GM12878 (cell line): ENCODE results near the gene AP3D1. TPM values are rescaled to one million over a fixed set of nuclear protein-coding genes. Genes with fewer than 3 reads are reported as not detected.
A peak's percentile ranks its signal among the peaks of the same experiment; 100 is the strongest.

Source experiments
- BACH1 ChIP-seq: fragments of 450-650 bp; IDR thresholded peaks from 2 replicates; pipeline ENCODE4 v1.6.1; 2017; ENCODE audit warnings: mild to moderate bottlenecking, borderline replicate concordance
- BCL11A ChIP-seq: IDR thresholded peaks from 2 replicates; pipeline ENCODE4 v1.6.1; 2011; ENCODE audit warnings: low read depth, low read length
- CREB1 ChIP-seq: IDR thresholded peaks from 2 replicates; pipeline ENCODE4 v1.6.1; 2012; ENCODE audit warnings: low read depth, mild to moderate bottlenecking, inconsistent platforms
- EP300 ChIP-seq, 2 experiments: fragments of 150-350 bp in 1 of 2; IDR thresholded peaks; 2 replicates each; pipeline ENCODE4 v1.6.1; 2011 to 2012; ENCODE audit warnings: low read depth in 2 of 2, low read length in 2 of 2, borderline replicate concordance in 1 of 2, improper control_type of control experiment in 1 of 2, inconsistent platforms in 1 of 2; ENCODE audit not compliant: control insufficient read depth in 1 of 2
- EZH2 ChIP-seq: IDR thresholded peaks from 2 replicates; pipeline ENCODE4 v1.6.1; 2012; ENCODE audit warnings: low read depth, mild to moderate bottlenecking, control low read depth, inconsistent platforms, low read length, borderline replicate concordance; ENCODE audit not compliant: control insufficient read depth
- FOS ChIP-seq: IDR thresholded peaks from 3 replicates; pipeline ENCODE4 v1.6.1; 2011; ENCODE audit warnings: borderline replicate concordance; ENCODE audit not compliant: insufficient read length; ENCODE audit errors: extremely low read depth
- FOXK2 ChIP-seq: fragments of 450-650 bp; IDR thresholded peaks from 2 replicates; pipeline ENCODE4 v1.6.1; 2017; ENCODE audit warnings: mild to moderate bottlenecking, moderate library complexity
- LARP7 ChIP-seq: fragments of 450-650 bp; IDR thresholded peaks from 2 replicates; pipeline ENCODE4 v1.6.1; 2017; ENCODE audit warnings: mild to moderate bottlenecking
- NFYB ChIP-seq: IDR thresholded peaks from 2 replicates; pipeline ENCODE4 v1.6.1; 2011; ENCODE audit warnings: low read depth, mild to moderate bottlenecking, low read length, improper control_type of control experiment, moderate library complexity; ENCODE audit not compliant: insufficient read depth
- NR2C1 ChIP-seq: fragments of 450-650 bp; IDR thresholded peaks from 2 replicates; pipeline ENCODE4 v1.6.1; 2017; ENCODE audit warnings: antibody characterized with exemption, mild to moderate bottlenecking, moderate library complexity
- PML ChIP-seq: IDR thresholded peaks from 2 replicates; pipeline ENCODE4 v1.6.1; 2012; ENCODE audit warnings: low read length, inconsistent platforms
- POLR2AphosphoS5 ChIP-seq: IDR thresholded peaks from 2 replicates; pipeline ENCODE4 v1.6.1; 2011; ENCODE audit warnings: mild to moderate bottlenecking, low read length, inconsistent platforms
- POU2F2 ChIP-seq: IDR thresholded peaks from 3 replicates; pipeline ENCODE4 v1.6.1; 2011; ENCODE audit warnings: low read depth, mild to moderate bottlenecking, low read length, borderline replicate concordance
- SMAD5 ChIP-seq: IDR thresholded peaks from 2 replicates; pipeline ENCODE4 v1.6.1; 2016; ENCODE audit warnings: antibody characterized with exemption, low read depth
- TCF7 ChIP-seq: IDR thresholded peaks from 2 replicates; pipeline ENCODE4 v1.6.1; 2014; ENCODE audit warnings: antibody characterized with exemption, borderline replicate concordance
- YY1 ChIP-seq: IDR thresholded peaks from 2 replicates; pipeline ENCODE4 v1.6.1; 2011; ENCODE audit warnings: low read depth, mild to moderate bottlenecking, low read length
- ZBED1 ChIP-seq: IDR thresholded peaks from 2 replicates; pipeline ENCODE4 v1.6.1; 2016; ENCODE audit warnings: borderline replicate concordance
- ZNF207 ChIP-seq: fragments of 450-650 bp; IDR thresholded peaks from 2 replicates; pipeline ENCODE4 v1.6.1; 2014; ENCODE audit warnings: antibody characterized with exemption, mild to moderate bottlenecking, borderline replicate concordance
- polyA plus RNA-seq, 11 experiments: library from polyadenylated mRNA; depleted of rRNA in 4 of 11; unstranded in 6 of 11; stranded (reverse) in 5 of 11; fragments of >200 nt; fragmentation: Nextera tagmentation in 4 of 11; fragmentation: Illumina TruSeq in 1 of 11; extraction: Ambion mirVana in 4 of 11; extraction: Trizol in 1 of 11; gene quantifications; 1 replicate in 1 of 11; 2 replicates in 10 of 11; pipeline versions ENCODE4 v1.2.1 to v1.2.3, GENCODE V29; 2011 to 2016; ENCODE audit warnings: inconsistent platforms in 2 of 11, missing spikeins in 2 of 11, low read depth in 1 of 11
- total RNA-seq, 4 experiments: library from RNA; depleted of rRNA in 3 of 4; stranded (reverse); fragments of >200 nt in 3 of 4; fragmentation: Illumina TruSeq in 1 of 4; extraction: Trizol in 1 of 4; gene quantifications; 2 replicates each; pipeline versions ENCODE4 v1.2.1 to v1.2.3, GENCODE V29; 2013 to 2021
- TF ChIP-seq, protein P1 (sequence below): fragments of 450-650 bp; IDR thresholded peaks from 2 replicates; pipeline ENCODE4 v1.6.1; 2017; ENCODE audit warnings: mild to moderate bottlenecking
- TF ChIP-seq, protein P2 (sequence below): fragments of 450-650 bp; IDR thresholded peaks from 2 replicates; pipeline ENCODE4 v1.6.1; 2016; ENCODE audit warnings: mild to moderate bottlenecking, moderate library complexity, borderline replicate concordance
- TF ChIP-seq, protein P3 (sequence below): fragments of 450-650 bp; conservative IDR thresholded peaks from 2 replicates; pipeline ENCODE4 v1.6.1; 2017; ENCODE audit warnings: mild to moderate bottlenecking, moderate library complexity
- TF ChIP-seq, protein P4 (sequence below): IDR thresholded peaks from 2 replicates; pipeline ENCODE4 v1.6.1; 2012; ENCODE audit warnings: low read depth, low read length, improper control_type of control experiment

The AP3D1 gene
- total and polyA plus RNA-seq, 10 of the 15 experiments (the other 5 are each of a cell fraction or from before 2014, with no cell fraction given), result 1.5 to 108 (median 59.1) TPM

DNA sequence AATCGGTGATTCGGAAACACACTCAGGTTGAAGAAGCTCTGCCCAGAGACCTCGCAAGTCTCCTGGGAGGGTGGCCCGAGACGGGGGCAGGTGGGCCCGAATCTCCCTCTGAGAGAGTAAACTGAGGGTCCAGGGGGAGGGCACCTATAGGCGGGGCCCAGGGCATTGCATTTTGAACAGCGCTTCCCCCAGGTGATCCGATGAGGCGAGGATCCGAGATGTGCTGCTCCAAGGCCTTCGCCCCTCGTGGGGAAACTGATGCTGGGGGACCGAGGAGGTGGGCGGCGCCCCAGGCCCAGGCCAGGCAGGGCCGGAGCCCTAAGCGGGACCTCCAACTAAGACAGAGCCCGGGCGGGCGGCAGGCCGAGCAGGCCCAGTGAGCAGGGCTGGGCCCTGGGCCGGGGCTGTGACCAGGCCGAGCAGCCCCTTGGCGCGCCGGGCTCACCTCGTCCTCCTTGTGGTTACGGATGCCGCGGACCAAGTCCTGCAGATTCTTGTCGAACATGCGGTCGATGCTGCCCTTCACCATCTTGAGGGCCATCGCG lies 500 bp downstream of the AP3D1 start (continued):
- TF ChIP-seq BACH1 (no peak), NR2C1 (no peak), CREB1 (no peak), POLR2AphosphoS5 (peak; percentile 64; the same call in 1 of the 2 replicates), PML (no peak), ZNF207 (no peak), LARP7 (peak; percentile 92; the same call in 1 of the 2 replicates), FOS (no peak), YY1 (no peak), EP300 (IDR thresholded peaks at IDR 0.05; ENCODE audit: borderline replicate concordance in 1 of 2, control insufficient read depth in 1 of 2, low read depth in 2 of 2, low read length in 2 of 2) (no peak), BCL11A (no peak), SMAD5 (no peak), NFYB (no peak), TCF7 (no peak), ZBED1 (no peak), POU2F2 (no peak), FOXK2 (no peak), EZH2 (no peak)
- TF ChIP-seq, protein P1, sequence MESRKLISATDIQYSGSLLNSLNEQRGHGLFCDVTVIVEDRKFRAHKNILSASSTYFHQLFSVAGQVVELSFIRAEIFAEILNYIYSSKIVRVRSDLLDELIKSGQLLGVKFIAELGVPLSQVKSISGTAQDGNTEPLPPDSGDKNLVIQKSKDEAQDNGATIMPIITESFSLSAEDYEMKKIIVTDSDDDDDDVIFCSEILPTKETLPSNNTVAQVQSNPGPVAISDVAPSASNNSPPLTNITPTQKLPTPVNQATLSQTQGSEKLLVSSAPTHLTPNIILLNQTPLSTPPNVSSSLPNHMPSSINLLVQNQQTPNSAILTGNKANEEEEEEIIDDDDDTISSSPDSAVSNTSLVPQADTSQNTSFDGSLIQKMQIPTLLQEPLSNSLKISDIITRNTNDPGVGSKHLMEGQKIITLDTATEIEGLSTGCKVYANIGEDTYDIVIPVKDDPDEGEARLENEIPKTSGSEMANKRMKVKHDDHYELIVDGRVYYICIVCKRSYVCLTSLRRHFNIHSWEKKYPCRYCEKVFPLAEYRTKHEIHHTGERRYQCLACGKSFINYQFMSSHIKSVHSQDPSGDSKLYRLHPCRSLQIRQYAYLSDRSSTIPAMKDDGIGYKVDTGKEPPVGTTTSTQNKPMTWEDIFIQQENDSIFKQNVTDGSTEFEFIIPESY, result no peak
- TF ChIP-seq, protein P2, sequence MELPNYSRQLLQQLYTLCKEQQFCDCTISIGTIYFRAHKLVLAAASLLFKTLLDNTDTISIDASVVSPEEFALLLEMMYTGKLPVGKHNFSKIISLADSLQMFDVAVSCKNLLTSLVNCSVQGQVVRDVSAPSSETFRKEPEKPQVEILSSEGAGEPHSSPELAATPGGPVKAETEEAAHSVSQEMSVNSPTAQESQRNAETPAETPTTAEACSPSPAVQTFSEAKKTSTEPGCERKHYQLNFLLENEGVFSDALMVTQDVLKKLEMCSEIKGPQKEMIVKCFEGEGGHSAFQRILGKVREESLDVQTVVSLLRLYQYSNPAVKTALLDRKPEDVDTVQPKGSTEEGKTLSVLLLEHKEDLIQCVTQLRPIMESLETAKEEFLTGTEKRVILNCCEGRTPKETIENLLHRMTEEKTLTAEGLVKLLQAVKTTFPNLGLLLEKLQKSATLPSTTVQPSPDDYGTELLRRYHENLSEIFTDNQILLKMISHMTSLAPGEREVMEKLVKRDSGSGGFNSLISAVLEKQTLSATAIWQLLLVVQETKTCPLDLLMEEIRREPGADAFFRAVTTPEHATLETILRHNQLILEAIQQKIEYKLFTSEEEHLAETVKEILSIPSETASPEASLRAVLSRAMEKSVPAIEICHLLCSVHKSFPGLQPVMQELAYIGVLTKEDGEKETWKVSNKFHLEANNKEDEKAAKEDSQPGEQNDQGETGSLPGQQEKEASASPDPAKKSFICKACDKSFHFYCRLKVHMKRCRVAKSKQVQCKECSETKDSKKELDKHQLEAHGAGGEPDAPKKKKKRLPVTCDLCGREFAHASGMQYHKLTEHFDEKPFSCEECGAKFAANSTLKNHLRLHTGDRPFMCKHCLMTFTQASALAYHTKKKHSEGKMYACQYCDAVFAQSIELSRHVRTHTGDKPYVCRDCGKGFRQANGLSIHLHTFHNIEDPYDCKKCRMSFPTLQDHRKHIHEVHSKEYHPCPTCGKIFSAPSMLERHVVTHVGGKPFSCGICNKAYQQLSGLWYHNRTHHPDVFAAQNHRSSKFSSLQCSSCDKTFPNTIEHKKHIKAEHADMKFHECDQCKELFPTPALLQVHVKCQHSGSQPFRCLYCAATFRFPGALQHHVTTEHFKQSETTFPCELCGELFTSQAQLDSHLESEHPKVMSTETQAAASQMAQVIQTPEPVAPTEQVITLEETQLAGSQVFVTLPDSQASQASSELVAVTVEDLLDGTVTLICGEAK, result no peak
- TF ChIP-seq, protein P3, sequence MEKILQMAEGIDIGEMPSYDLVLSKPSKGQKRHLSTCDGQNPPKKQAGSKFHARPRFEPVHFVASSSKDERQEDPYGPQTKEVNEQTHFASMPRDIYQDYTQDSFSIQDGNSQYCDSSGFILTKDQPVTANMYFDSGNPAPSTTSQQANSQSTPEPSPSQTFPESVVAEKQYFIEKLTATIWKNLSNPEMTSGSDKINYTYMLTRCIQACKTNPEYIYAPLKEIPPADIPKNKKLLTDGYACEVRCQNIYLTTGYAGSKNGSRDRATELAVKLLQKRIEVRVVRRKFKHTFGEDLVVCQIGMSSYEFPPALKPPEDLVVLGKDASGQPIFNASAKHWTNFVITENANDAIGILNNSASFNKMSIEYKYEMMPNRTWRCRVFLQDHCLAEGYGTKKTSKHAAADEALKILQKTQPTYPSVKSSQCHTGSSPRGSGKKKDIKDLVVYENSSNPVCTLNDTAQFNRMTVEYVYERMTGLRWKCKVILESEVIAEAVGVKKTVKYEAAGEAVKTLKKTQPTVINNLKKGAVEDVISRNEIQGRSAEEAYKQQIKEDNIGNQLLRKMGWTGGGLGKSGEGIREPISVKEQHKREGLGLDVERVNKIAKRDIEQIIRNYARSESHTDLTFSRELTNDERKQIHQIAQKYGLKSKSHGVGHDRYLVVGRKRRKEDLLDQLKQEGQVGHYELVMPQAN, result 0 out of 2 replicates have a peak, but pooled peaks have one; percentile 72
- TF ChIP-seq, protein P4, sequence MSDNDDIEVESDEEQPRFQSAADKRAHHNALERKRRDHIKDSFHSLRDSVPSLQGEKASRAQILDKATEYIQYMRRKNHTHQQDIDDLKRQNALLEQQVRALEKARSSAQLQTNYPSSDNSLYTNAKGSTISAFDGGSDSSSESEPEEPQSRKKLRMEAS, result no peak
